Ovary (tissue), 3 donors: ENCODE data around the gene CEP162.

Source experiments
- CTCF ChIP-seq, 3 donors: fragments of 450-650 bp in 2 of 3; fragments of 200-600 bp in 1 of 3; IDR thresholded peaks; one replicate each; pipeline versions ENCODE4 v1.5.1 to v1.8.0; 2016 to 2022; ENCODE audit warnings: antibody characterized with exemption in 3 of 3, mild to moderate bottlenecking in 1 of 3
- EP300 ChIP-seq: sonication (generic); formaldehyde crosslinking; IDR thresholded peaks from one replicate; pipeline ENCODE4 v1.6.1; 2017; ENCODE audit warnings: antibody characterized with exemption
- POLR2A ChIP-seq: fragments of 450-650 bp; IDR thresholded peaks from one replicate; pipeline ENCODE4 v1.6.1; 2017; ENCODE audit warnings: antibody characterized with exemption, mild to moderate bottlenecking, moderate library complexity
- donor health status: DM: no; HTN: no; CAD: no.

GRCh38 chr6:84218091-84218490 is 9.4 kb downstream of the CEP162 start:
- TF ChIP-seq CTCF (IDR thresholded peaks at IDR 0.05) (no peak), EP300 (no peak), POLR2A (no peak)
